Measurements from ENCODE around the gene TEX44.

DNA sequence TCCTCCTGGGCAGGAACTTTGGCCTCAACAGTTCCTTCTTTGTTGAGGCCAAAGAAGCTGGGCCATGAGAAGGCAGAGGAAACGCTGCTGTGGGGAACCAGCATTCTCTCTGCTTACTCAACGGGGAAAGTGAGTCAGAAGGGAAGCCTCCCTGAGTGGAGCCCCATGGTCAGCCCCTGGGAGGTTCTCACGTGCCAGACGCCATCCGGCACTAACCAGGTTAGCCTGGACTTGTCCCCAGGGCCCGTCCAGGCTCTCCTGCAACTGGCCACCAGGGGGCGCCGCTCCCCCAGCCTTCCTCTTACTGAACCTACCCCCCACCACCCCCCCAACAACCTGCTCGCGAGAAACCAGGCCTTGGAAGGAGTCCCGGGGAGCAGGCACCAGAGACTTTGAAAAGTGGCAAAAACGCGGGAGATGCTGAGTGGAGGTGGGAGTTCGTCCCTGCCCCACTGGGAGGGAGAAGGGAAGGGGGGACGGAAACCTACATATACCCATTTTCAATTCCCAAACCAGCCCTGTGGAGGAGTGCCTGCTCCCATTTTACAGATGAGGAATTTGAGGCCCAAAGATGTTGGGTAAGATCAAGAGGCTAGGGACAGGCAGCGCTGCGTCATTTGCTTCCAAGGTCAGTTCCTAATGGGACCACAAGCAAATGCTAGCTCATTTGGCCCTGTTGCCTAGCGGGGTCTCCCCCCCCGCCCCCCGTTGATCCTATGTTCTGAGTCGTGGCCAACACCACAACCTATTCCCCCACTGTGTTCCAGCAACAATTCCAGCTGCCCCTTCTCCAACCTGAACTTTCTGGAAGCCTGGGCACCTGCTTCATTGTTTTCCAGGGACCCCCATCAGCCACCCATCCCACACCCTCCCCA lies 20.0 kb downstream of the TEX44 start:
- TF ChIP-seq, protein P1, sequence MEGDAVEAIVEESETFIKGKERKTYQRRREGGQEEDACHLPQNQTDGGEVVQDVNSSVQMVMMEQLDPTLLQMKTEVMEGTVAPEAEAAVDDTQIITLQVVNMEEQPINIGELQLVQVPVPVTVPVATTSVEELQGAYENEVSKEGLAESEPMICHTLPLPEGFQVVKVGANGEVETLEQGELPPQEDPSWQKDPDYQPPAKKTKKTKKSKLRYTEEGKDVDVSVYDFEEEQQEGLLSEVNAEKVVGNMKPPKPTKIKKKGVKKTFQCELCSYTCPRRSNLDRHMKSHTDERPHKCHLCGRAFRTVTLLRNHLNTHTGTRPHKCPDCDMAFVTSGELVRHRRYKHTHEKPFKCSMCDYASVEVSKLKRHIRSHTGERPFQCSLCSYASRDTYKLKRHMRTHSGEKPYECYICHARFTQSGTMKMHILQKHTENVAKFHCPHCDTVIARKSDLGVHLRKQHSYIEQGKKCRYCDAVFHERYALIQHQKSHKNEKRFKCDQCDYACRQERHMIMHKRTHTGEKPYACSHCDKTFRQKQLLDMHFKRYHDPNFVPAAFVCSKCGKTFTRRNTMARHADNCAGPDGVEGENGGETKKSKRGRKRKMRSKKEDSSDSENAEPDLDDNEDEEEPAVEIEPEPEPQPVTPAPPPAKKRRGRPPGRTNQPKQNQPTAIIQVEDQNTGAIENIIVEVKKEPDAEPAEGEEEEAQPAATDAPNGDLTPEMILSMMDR (conservative IDR thresholded peaks at IDR 0.05; ENCODE audit: low read length), result peak; percentile 95
- no peak for TF ChIP-seq EZH2phosphoT487 (IDR thresholded peaks at IDR 0.05; ENCODE audit: borderline replicate concordance)

Measured in Loucy (cell line).